GM18861 (cell line): ENCODE data around the gene LRRC72.
"Not testable (repeated sequence)": the region's sequence is repeated elsewhere in the genome, so short reads cannot be mapped to it uniquely, and the experiment has no call there.

ENCODE experiments used
- ATAC-seq: cut with Tn5 transposase; IDR thresholded peaks from one replicate; pipeline ENCODE4 v1.9.1; 2021; ENCODE audit not compliant: unreplicated experiment

LRRC72 gene

DNA sequence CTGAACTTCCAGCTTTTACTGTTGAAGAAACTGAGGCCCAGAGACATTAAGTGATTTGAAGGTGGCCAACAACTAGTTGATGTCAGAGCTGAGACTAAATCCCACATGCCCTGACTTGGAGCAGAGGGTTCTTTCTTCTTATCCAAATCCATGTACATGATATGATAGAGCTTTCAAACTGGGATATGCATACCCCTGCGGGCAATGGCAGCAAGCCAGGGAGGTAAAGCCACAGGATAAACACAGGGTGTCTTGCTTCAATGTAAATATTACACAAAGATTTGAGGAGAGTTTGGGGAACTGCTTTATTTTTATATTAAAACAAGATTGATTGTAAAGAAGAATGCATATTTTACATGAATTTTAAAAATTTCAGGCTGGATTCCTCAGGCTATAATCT is 2.3 kb upstream of the LRRC72 start:
- no peak for ATAC-seq

DNA sequence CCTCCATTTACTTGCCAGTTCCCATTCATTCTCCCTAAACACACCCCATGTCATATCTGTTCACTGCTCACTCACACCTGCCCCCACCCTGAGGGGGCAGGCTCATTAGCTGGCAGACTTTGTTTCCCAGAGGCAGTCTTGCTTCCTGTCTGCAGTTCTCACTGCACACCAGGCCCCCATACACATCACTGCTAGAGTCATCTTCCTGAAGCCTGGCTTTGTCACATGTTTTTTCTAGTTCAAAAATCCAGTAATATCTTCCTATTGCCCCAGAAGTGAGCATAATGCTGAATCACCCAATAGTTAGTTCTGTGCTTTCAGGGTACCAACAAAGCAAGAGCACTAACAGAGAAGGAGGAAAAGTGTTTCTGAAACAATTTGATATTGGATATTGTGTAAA is 1.9 kb downstream of the LRRC72 start:
- ATAC-seq, result no peak

DNA sequence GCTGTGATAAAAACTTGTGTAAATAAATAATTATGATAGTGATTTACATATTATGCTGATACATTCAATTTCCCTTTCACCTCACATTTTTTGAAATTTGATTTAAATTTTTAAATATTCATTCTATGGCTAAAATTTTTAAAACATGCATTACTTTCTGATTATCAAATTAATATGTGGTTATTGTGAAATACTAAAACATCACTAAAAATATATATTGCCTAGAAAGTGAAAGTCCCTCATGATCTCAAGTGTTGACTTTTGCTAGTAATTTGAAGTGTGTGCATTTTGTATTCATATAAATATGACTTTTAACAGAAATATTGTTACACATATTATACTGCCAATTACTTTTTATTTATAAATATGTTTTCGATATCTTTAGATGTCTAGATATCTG is 3.1 kb downstream of the LRRC72 start:
- ATAC-seq, result no peak

DNA sequence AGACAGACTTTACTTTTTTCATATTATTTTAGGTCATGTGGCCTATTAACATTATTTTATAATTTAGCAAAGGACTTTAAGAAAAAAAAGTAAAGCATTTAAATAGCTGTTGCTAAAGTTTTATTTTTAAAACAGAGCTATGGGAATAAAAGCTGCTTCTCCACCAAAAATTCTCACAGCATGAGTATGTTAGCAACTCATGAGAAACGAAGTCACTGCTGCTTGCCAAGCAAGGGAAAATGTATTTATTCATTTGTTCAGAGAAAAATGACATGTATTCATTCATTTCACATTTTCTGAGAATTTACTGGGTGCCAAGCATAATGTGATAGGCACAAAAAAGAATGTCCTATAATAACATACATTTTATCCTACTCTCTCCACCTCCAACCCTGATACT is 5.1 kb downstream of the LRRC72 start:
- ATAC-seq, result no peak

DNA sequence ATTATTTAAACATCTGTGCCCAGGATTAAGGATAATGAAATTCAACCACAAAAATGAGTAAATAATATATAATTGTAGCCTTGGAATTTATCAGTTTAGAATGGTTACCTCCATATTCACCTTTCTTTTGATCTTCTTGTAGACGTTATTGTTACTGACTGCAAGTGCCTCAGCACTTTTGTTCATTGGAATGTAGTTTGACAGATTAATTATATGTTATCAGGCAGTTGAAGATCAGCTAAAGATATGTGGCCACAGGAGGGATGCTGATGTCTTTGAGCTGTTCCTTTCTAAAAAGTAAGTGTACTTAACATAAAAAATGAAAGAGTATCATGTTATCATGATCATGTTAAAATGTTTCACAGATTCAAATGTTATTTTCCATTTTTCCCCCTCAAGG is 5.6 kb downstream of the LRRC72 start:
- no peak for ATAC-seq

DNA sequence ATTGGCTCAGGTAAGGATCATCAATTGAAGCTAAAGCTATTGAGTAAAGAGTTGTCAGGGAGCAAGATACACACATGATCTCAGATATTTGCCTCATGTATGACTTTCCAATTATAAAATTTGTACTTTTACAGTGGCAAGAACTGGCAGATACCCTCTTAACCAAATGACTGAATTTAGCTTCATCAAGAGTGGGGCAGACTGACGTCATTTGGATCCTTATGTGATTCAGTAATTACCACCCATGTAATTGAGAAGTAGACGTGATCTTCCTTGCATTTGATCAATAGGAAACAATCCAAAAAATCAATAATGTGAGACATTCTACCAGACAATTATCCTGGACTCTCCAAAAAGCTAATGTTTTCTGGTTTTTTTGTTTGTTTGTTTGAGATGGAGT is 8.9 kb downstream of the LRRC72 start:
- ATAC-seq, result no peak

DNA sequence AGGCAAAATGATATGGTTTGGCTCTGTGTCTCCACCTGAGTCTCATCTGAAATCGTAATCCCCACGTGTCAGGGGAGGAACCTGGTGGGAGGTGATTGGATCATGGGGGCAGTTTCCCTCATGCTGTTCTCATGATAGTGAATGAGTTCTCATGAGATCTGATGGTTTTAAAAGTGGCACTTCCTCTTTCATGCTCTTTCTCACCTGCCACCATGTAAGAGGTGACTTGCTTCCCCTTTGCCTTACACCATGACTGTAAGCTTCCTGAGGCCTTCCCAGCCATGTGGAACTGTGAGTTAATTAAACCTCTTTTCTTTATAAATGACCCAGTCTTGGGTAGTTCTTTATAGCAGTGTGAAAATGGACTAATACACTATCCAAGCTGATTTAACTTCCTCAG is 13.9 kb downstream of the LRRC72 start:
- ATAC-seq, result not testable (repeated sequence)

DNA sequence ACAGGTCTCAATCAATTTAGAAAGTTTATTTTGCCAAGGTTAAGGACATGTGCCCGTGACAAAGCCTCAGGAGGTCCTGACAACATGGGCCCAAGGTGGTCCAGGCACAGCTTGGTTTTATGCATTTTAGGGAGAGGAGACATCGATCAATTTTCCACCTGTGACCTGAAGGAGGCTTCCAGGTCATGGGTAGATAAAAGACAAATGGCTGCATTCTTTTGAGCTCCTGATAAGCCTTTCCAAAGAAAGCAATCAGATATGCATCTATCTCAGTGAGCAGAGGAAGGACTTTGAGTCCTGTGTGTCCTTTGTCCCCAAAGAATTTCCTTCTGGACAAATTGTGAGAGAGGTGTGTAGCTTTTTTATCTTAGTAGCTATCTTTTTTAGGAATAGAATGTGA is 15.8 kb downstream of the LRRC72 start:
- ATAC-seq, result no peak

DNA sequence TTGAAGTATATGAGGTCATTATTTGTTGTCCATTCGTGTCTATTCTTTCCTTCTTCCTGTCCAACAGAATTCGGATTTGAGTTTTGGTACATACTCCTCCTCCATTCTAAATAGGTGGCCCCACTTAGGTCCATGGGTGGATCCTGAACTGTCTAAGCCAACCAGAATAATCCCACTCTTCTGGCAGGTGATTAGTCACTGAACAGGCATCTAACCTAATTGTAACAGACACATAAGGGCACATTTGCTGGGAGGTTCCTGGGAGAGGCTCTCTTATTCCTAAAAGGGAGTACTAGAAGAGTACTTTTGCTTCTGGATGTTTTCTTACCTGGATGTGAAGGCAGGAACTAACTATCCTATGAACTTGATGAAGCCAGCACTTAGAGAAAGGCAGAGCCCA is 16.8 kb downstream of the LRRC72 start:
- no peak for ATAC-seq

DNA sequence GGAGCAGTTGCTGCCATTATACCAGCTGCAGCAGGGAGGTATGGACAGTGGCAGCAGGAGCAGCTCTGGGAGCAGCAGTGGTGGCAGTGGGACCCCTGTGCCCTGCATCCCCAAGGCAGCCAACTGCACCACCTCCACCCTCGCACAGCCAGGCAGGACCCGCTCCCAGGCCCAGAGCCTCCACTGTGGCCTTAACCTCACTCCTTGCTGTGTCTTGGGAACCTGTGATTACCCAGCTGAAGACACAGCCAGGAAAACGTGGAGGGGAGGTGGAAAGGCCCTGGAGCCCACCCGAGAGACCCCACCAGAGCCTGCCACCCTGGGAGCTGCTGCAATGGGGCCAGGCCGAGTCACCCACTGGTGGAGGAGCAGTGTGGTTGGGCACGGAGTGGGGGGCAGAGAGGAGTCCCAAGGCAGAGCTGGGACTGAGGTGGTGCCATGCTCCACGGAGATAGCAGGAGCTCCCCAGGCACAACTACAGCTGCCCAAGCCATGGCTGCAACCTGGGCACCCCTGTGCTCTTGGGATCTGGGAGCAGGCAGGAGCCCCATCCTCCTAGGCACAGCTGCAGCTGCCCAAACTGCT is 20.4 kb downstream of the LRRC72 start:
- ATAC-seq, result no peak

DNA sequence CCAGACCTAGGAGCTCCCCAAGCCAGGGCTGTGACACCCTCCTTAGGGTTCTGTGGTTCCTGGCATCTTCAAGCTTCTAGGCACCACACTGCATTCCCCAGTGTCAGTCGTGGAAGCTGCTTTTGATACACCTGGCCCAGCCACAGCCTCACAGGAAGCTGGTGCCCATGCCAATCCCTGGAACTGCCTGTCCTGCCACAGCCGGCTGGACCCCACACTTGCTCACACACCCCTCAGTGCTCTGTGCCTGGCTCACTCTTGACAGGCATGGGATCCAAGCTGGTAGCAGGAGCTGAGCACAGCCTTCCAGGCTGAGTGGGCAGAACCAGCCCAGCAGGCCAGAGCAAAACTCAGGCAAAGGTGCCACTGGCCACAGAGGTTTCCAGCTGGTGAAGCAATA is 21.8 kb downstream of the LRRC72 start:
- no peak for ATAC-seq

DNA sequence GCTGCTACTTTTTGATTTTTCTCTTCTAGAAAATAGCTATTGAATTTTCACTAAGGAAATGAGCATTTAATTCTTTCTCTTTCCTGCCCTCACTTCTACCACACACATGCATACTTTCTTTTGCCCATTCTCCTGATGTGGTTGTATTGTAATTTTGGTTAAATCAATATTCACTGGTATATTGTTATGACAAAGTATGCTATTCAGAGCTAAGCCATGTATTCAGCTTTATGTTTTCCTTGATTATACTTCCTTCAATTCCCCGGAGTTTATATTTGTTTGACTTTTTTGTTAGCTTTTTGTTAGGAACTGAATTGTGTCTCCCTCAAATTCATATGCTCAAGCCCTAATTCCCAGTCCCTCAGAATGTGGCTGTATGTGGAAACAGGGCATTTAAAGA is 24.0 kb downstream of the LRRC72 start:
- ATAC-seq, result no peak

DNA sequence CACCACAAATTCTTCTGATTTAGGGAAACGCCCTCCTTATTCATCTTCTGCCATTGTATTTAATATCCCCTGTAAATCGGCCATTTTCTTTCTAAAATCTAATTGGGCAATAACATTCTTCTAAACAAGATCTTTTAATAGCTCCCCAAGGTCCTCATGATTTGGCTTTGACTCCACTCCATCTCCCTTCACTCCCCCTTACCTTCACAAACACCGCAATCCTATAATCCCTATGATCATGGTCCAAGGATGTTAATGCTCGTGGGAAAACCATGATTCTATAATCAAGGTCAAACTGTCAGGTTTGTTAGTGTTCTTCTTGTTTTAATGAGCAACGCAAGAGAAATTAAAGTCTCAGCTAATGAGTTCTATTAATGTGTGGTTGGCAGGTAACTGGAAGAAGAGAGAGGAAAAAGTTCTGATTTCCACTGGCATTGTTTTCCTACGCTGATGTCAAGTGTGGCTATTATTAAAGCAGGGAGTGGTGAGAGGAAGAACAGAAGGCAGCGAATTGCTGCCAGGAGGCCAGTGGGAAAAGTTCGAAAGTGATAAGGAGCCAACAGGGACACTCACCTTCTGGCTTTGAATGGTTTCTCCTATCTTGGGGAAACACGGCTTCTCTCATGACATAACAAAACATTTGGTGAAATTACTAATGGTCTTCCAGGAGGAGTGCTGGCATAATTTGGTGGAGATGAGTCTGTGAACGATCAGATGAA is 28.1 kb downstream of the LRRC72 start:
- ATAC-seq, result no peak

DNA sequence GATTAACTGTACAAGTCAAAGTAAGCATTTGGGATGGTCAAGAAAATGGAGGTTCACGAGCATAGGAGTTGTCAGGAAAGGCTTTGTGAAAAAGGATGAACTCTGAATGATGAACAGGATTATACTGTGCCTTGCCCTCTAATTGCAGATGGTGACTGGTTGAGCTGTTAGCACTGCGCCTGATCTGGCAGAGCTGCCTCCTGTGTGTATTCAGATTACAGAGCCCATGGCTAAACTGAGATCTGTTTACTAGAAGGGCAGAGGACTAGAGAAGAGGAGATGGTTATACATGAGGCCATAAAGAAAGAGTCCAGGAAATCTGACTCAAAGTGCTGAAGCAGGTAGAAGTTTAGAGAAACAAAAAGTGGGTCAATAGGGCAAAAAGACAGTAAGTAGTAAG is 29.7 kb downstream of the LRRC72 start:
- ATAC-seq, result no peak

DNA sequence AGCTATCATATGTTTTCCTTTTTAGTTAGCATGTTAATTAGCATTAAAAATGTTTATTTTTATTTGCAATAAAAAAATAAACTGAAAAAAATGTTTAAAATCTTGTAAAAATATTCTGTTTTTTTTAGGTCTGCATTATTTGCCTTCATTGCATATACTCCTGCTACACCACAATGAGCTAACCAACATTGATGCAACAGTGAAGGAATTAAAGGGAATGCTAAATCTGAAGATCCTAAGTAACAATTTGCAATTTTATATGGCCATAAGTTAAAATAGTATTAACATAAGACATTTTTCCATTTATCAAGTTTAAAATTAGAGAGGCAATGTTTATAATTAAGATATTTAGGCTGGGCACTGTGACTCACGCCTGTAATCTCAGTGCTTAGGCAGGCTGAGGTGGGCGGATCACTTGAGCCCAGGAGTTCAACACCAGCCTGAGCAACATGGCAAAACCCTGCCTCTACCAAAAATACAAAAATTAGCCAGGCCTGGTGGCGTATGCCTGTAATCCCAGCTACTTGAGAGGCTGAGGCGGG is 32.2 kb downstream of the LRRC72 start:
- ATAC-seq, result no peak

DNA sequence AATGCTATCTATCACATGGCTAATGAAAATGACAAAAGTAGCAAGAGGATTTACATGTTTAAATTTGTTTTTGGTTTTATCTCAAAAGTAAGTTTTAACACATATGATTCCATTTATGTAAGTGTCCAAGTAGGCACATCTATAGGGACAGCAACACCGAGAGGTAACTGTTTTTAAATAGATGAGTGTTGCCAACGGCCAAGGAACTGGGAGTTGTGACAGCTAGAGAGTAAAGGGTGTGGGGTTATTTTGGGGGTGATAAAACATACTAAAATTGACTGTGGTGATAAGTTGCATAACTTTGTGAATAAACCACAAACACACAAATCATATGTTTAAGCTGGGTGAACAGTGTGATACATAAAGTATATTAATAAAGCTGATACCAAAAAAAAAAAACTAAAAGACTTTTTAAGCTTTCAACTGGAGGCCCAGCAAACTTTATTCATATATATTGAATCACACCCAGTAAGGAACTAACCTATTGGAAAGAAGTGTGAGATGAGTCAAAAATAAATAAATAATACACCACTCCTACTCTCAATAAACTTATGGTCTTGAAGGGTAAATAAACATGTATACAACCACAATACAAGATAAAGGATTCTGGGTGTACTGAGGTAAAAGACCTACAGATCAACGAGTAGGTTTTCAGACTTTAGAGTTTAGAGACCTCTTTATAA is 33.0 kb downstream of the LRRC72 start:
- ATAC-seq, result no peak

DNA sequence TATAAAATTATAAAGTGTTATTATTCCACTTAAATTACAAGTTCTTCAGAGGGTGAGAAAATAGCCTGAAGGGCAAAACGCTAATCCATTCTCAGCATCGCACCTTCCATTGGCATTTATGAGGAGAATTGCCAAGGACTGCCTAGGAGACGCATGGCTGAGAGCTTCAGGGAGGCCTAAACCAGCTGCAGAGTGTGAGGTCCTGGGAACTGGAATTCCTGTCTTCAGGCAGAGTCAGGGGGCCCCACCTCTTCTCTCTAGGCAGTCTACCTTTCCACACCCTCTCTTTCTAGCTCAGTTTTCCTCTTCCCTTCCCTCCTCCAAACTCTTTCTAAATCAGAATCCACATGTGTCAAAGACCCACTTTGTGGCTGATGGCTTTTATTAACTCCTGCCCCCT is 35.3 kb downstream of the LRRC72 start:
- ATAC-seq, result no peak

DNA sequence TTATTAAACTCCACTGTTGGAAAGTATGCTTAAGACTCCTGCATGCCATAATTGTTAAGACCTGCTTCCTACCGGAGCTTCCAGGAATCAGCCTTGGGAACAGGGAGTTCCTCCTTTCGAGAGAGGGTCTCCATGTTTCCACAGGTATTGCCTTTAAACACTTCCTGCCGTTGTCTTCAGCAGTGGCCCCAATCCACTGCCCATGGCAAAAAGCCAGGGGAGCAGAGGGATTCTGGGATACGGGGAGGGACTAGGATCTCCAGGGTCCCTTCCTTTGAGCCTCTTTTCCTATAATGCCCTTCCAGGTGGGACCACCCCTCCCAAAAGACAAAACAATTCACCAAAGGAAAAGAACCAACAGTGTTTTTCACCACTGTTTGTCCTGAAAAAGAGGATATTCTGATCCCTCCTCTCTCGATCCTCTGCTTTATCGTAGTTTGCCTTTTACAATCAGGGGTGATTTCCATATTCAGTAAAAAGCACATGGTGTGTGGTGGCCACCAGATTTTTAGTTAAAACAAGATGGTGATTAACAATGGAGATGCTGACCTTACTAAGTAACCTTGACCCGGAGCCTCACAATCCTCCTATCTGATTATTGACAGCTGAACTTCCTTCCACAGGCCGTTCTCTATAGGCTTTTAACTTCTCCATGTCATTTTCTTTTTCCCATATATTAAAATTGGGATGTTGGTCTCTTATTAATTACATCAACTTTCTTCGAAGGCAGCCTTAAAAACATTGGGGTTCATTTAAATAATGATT is 36.0 kb downstream of the LRRC72 start:
- no peak for ATAC-seq

DNA sequence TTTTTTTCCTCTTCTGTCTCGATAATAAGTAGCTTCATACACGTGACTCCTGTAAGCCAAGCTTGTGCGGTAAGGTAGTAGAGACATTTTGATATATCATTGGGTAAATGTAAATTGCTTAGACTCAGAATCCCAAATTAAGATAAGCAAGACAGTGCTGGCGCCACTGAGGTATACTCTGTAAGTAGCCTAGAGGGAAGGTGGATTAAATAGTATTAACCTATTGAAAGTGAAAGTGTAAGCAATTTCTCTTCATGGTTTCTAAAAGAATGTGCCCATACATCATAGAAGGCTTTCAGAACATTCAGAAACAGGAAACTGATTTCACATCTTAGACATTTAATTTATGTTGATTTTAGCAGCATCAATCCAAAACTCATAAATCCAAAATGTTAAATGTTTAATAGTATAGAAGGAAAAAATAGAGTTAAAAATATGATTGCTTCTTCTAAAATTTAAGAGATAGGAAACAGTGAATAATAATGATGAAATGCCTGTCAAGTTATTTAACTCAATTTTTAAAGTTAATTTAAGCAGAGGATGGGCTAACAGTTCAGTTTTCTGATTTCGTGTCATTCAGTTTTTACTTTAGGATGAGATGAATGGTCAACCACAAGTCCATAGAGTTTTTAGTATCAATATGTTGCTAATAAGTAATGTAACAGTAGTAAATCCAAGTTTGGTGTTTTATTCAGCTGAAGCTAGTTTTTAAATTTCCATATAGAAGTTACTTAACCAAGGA is 36.8 kb downstream of the LRRC72 start:
- ATAC-seq, result peak; percentile 93

DNA sequence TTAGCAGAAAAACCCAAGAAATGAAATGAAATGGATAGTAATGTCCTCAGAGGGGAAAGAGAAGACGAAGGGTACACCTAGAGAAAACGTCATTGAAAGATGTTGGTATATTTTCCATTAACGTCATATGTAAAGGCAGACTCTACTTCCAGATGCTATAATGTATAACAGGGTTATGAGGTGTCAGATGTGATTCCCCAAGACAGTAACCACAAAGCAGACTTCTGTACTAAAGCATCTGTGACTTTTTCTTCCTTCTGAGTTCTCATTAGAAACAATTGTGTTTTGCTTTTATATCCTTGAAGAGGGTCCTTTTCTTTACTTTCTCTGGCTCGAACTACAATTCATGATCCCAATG is 37.4 kb downstream of the LRRC72 start:
- no peak for ATAC-seq

DNA sequence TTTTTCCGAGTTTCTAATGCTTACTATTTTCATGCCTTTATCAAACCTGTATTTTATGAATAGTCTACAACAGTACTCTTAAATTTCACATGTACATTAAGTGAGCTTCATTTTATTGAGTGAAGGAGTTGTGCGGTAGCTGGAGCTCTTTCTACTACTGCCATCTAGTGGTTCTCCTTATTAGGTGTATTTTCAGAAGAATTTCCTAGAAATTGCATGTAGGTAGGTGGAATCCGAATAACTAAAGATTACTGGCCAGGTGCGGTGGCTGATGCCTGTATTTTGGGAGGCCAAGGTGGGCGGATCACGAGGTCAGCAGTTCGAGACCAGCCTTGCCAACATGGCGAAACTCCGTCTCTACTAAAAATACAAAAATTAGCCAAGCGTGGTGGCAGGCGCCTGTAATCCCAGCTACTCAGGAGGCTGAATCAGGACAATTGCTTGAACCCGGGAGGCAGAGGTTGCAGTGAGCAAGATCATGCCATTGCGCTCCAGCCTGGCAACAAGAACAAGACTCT is 38.3 kb downstream of the LRRC72 start:
- peak; percentile 53 for ATAC-seq
